Neutrophil (primary cell): Measurements from ENCODE around the gene CEP112.

ENCODE experiments used
- H3K27ac ChIP-seq: fragments of 200-600 bp; sonication (generic); 2 replicates; pipeline ENCODE4 v1.5.1; 2016; ENCODE audit warnings: mild to moderate bottlenecking, moderate library complexity
- H3K27me3 ChIP-seq: fragments of 200-600 bp; sonication (generic); 2 replicates; pipeline ENCODE4 v1.6.0; 2016; ENCODE audit warnings: mild to moderate bottlenecking
- H3K36me3 ChIP-seq: fragments of 200-600 bp; sonication (generic); 2 replicates; pipeline ENCODE4 v1.5.1; 2017
- H3K4me1 ChIP-seq, 2 experiments: fragments of 200-600 bp in 1 of 2; sonication (generic) in 1 of 2; 1 replicate in 1 of 2; 2 replicates in 1 of 2; pipeline versions ENCODE4 v1.5.1 to v1.6.1; 2013 to 2016; ENCODE audit warnings: low read depth in 1 of 2, low read length in 1 of 2, mild to moderate bottlenecking in 1 of 2, moderate library complexity in 1 of 2; ENCODE audit not compliant: control insufficient read depth in 1 of 2, insufficient read depth in 1 of 2
- H3K4me3 ChIP-seq, 2 experiments: fragments of 200-600 bp in 1 of 2; sonication (generic) in 1 of 2; 1 replicate in 1 of 2; 2 replicates in 1 of 2; pipeline ENCODE4 v1.5.1; 2013 to 2016; ENCODE audit warnings: low read depth in 1 of 2, low read length in 1 of 2, mild to moderate bottlenecking in 1 of 2, moderate library complexity in 1 of 2
- H3K9me3 ChIP-seq: fragments of 200-600 bp; sonication (generic); 2 replicates; pipeline ENCODE4 v1.5.1; 2016
- CTCF ChIP-seq: fragments of 200-600 bp; sonication (generic); IDR thresholded peaks from 2 replicates; pipeline ENCODE4 v1.5.1; 2016; ENCODE audit warnings: antibody characterized with exemption

Gene CEP112

GRCh38 chr17:65926599-65926998 lies 265.3 kb downstream of the CEP112 start:
- Histone ChIP-seq H3K9me3 (no peaks in the 10 kb centered on the region), H3K27ac (no peak overlapping the region), H3K4me1 (no peaks in the 10 kb centered on the region), H3K4me3 (no peak overlapping the region), H3K27me3 (no peaks in the 10 kb centered on the region), H3K36me3 (no peaks in the 10 kb centered on the region)
- TF ChIP-seq CTCF: no peak

- Histone ChIP-seq H3K4me1 (no peaks in the 10 kb centered on the region), H3K4me3 (no peak overlapping the region), H3K27me3 (no peaks in the 10 kb centered on the region), H3K9me3 (no peaks in the 10 kb centered on the region), H3K27ac (no peak overlapping the region), H3K36me3 (no peaks in the 10 kb centered on the region)
- no peak for TF ChIP-seq CTCF
Observed at GRCh38 chr17:65925606-65926307, 266.2 kb downstream of the CEP112 start.

- no peak for TF ChIP-seq CTCF
- Histone ChIP-seq H3K4me1 (no peaks in the 10 kb centered on the region), H3K36me3 (no peaks in the 10 kb centered on the region), H3K27me3 (no peaks in the 10 kb centered on the region), H3K9me3 (no peaks in the 10 kb centered on the region), H3K27ac (no peak overlapping the region), H3K4me3 (no peak overlapping the region)
Observed at GRCh38 chr17:65920996-65921395, 270.9 kb downstream of the CEP112 start.

- no peak overlapping the region for H3K27ac ChIP-seq
- H3K9me3 ChIP-seq: no peaks in the 10 kb centered on the region
- H3K36me3 ChIP-seq: no peaks in the 10 kb centered on the region
- H3K4me1 ChIP-seq: no peaks in the 10 kb centered on the region
- no peaks in the 10 kb centered on the region for H3K27me3 ChIP-seq
- TF ChIP-seq CTCF: no peak
- H3K4me3 ChIP-seq: no peak overlapping the region
Observed at GRCh38 chr17:65918916-65919315, 273.0 kb downstream of the CEP112 start.

- no peaks in the 10 kb centered on the region for H3K9me3 ChIP-seq
- no peaks in the 10 kb centered on the region for H3K27me3 ChIP-seq
- H3K4me3 ChIP-seq: no peak overlapping the region
- H3K4me1 ChIP-seq: no peaks in the 10 kb centered on the region
- no peaks in the 10 kb centered on the region for H3K36me3 ChIP-seq
- no peak for TF ChIP-seq CTCF
- no peak overlapping the region for H3K27ac ChIP-seq
Observed at GRCh38 chr17:65918500-65918899, 273.4 kb downstream of the CEP112 start.
